ENCODE measurements around the gene IFT20. TPM values are rescaled to one million over a fixed set of nuclear protein-coding genes. Genes with fewer than 3 reads are reported as not detected.

IFT20 gene
- total and polyA plus RNA-seq, 2 experiments from 2014 or later: 13.2 to 32.3 TPM

DNA sequence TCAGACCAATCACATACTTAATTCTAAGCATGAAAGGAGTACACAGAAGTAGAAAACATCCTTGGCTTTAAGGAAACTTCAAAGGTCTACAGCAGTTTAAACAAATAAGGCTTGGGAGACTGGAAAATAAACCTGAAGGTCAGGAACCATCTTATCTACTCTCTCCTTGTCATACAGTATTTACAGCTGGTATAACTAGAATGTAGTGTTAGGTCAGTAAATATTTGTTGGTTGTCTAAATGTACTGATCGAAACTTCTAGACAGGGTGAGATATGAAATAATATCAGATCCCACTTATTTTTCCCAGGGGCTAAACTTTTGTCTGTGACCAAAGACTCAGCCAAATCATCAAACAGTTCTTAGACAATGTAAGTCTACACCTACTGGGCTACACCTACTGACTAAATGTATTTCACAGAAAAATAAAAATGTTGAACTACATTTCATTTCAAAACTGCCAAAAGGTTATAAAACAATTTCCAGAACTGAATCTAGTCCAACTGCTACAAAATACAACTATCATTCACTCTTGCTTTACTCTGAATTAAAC lies 43.4 kb downstream of the IFT20 start (continued):
- no peak for TF ChIP-seq CREB1 (CRISPR knock-in tag; IDR thresholded peaks at IDR 0.05; ENCODE audit: low read depth)
- TF ChIP-seq, protein P1, sequence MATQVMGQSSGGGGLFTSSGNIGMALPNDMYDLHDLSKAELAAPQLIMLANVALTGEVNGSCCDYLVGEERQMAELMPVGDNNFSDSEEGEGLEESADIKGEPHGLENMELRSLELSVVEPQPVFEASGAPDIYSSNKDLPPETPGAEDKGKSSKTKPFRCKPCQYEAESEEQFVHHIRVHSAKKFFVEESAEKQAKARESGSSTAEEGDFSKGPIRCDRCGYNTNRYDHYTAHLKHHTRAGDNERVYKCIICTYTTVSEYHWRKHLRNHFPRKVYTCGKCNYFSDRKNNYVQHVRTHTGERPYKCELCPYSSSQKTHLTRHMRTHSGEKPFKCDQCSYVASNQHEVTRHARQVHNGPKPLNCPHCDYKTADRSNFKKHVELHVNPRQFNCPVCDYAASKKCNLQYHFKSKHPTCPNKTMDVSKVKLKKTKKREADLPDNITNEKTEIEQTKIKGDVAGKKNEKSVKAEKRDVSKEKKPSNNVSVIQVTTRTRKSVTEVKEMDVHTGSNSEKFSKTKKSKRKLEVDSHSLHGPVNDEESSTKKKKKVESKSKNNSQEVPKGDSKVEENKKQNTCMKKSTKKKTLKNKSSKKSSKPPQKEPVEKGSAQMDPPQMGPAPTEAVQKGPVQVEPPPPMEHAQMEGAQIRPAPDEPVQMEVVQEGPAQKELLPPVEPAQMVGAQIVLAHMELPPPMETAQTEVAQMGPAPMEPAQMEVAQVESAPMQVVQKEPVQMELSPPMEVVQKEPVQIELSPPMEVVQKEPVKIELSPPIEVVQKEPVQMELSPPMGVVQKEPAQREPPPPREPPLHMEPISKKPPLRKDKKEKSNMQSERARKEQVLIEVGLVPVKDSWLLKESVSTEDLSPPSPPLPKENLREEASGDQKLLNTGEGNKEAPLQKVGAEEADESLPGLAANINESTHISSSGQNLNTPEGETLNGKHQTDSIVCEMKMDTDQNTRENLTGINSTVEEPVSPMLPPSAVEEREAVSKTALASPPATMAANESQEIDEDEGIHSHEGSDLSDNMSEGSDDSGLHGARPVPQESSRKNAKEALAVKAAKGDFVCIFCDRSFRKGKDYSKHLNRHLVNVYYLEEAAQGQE (IDR thresholded peaks at IDR 0.05; ENCODE audit: unreplicated experiment): no peak

DNA sequence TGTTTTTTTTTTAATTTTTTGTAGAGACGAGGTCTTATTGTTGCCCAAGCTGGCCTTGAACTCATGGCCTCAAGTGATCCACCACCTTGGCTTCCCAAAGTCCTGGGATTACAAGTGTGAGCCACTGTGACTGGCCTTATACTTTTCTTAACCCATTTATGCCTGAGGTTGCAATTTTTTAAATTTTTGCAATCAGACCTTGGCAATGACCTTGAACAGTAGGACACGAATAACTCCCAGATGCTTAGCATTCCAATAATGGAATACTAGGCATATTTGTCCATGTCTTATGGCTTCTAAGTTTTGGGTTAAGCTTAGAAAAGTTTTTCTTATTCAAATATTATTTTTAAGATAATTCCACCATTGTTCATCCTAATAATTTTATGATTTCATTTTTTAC lies 44.6 kb downstream of the IFT20 start:
- Histone ChIP-seq H3F3A (replicated peaks; ENCODE audit: low read depth) (no peaks in the 10 kb centered on the region), H4K20me1 (replicated peaks; ENCODE audit: insufficient read depth) (no peaks in the 10 kb centered on the region), H2AFZ (no peak overlapping the region), H3K4me3 (no peak overlapping the region), H3K9me2 (ENCODE audit: insufficient read depth) (no peaks in the 10 kb centered on the region), H3K4me2 (no peak overlapping the region), H3K27ac (ENCODE audit: low read depth) (no peak overlapping the region), H3K27me3 (ENCODE audit: insufficient read depth) (no peaks in the 10 kb centered on the region), H3K36me3 (ENCODE audit: insufficient read depth) (no peaks in the 10 kb centered on the region), H3K4me1 (ENCODE audit: insufficient read depth) (no peaks in the 10 kb centered on the region), H3K79me2 (replicated peaks; ENCODE audit: insufficient read depth) (no peaks in the 10 kb centered on the region)
- Mint-ChIP-seq H3K4me1 (no peaks in the 10 kb centered on the region), H3K36me3 (ENCODE audit: low read depth) (no peaks in the 10 kb centered on the region), H3K9me3 (no peaks in the 10 kb centered on the region), H3K27ac (no peak overlapping the region), H3K4me3 (no peak overlapping the region), H3K27me3 (ENCODE audit: insufficient read depth, low read depth, poor library complexity) (peaks cover 4% of the 10 kb centered on the region)
- ATAC-seq: no peak
- DNase-seq (ENCODE audit: low spot score): no peak
- TF ChIP-seq, protein P2, sequence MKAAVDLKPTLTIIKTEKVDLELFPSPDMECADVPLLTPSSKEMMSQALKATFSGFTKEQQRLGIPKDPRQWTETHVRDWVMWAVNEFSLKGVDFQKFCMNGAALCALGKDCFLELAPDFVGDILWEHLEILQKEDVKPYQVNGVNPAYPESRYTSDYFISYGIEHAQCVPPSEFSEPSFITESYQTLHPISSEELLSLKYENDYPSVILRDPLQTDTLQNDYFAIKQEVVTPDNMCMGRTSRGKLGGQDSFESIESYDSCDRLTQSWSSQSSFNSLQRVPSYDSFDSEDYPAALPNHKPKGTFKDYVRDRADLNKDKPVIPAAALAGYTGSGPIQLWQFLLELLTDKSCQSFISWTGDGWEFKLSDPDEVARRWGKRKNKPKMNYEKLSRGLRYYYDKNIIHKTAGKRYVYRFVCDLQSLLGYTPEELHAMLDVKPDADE (IDR thresholded peaks at IDR 0.05): no peak
- no peak for TF ChIP-seq EZH2phosphoT487 (IDR thresholded peaks at IDR 0.05; ENCODE audit: unreplicated experiment)
- no peak for TF ChIP-seq STAT1 (IDR thresholded peaks at IDR 0.05; ENCODE audit: unreplicated experiment)
- TF ChIP-seq CREB1 (CRISPR knock-in tag; IDR thresholded peaks at IDR 0.05; ENCODE audit: low read depth): no peak
- no peak for TF ChIP-seq ZNF331 (CRISPR knock-in tag; IDR thresholded peaks at IDR 0.05; ENCODE audit: low read depth)
- no peak for TF ChIP-seq JUNB (IDR thresholded peaks at IDR 0.05; ENCODE audit: unreplicated experiment)
- TF ChIP-seq, protein P1 (IDR thresholded peaks at IDR 0.05; ENCODE audit: unreplicated experiment): no peak
- TF ChIP-seq, protein P3, sequence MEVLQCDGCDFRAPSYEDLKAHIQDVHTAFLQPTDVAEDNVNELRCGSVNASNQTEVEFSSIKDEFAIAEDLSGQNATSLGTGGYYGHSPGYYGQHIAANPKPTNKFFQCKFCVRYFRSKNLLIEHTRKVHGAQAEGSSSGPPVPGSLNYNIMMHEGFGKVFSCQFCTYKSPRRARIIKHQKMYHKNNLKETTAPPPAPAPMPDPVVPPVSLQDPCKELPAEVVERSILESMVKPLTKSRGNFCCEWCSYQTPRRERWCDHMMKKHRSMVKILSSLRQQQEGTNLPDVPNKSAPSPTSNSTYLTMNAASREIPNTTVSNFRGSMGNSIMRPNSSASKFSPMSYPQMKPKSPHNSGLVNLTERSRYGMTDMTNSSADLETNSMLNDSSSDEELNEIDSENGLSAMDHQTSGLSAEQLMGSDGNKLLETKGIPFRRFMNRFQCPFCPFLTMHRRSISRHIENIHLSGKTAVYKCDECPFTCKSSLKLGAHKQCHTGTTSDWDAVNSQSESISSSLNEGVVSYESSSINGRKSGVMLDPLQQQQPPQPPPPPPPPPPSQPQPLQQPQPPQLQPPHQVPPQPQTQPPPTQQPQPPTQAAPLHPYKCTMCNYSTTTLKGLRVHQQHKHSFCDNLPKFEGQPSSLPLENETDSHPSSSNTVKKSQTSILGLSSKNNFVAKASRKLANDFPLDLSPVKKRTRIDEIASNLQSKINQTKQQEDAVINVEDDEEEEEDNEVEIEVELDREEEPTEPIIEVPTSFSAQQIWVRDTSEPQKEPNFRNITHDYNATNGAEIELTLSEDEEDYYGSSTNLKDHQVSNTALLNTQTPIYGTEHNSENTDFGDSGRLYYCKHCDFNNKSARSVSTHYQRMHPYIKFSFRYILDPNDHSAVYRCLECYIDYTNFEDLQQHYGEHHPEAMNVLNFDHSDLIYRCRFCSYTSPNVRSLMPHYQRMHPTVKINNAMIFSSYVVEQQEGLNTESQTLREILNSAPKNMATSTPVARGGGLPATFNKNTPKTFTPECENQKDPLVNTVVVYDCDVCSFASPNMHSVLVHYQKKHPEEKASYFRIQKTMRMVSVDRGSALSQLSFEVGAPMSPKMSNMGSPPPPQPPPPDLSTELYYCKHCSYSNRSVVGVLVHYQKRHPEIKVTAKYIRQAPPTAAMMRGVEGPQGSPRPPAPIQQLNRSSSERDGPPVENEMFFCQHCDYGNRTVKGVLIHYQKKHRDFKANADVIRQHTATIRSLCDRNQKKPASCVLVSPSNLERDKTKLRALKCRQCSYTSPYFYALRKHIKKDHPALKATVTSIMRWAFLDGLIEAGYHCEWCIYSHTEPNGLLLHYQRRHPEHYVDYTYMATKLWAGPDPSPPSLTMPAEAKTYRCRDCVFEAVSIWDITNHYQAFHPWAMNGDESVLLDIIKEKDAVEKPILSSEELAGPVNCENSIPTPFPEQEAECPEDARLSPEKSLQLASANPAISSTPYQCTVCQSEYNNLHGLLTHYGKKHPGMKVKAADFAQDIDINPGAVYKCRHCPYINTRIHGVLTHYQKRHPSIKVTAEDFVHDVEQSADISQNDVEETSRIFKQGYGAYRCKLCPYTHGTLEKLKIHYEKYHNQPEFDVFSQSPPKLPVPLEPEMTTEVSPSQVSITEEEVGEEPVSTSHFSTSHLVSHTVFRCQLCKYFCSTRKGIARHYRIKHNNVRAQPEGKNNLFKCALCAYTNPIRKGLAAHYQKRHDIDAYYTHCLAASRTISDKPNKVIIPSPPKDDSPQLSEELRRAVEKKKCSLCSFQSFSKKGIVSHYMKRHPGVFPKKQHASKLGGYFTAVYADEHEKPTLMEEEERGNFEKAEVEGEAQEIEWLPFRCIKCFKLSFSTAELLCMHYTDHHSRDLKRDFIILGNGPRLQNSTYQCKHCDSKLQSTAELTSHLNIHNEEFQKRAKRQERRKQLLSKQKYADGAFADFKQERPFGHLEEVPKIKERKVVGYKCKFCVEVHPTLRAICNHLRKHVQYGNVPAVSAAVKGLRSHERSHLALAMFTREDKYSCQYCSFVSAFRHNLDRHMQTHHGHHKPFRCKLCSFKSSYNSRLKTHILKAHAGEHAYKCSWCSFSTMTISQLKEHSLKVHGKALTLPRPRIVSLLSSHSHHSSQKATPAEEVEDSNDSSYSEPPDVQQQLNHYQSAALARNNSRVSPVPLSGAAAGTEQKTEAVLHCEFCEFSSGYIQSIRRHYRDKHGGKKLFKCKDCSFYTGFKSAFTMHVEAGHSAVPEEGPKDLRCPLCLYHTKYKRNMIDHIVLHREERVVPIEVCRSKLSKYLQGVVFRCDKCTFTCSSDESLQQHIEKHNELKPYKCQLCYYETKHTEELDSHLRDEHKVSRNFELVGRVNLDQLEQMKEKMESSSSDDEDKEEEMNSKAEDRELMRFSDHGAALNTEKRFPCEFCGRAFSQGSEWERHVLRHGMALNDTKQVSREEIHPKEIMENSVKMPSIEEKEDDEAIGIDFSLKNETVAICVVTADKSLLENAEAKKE (CRISPR knock-in tag; IDR thresholded peaks at IDR 0.05): no peak
- TF ChIP-seq EZH2 (IDR thresholded peaks at IDR 0.05; ENCODE audit: low read depth, unreplicated experiment): no peak
- TF ChIP-seq NANOG (IDR thresholded peaks at IDR 0.05; ENCODE audit: borderline replicate concordance): no peak
- TF ChIP-seq POLR2AphosphoS5 (IDR thresholded peaks at IDR 0.05; ENCODE audit: low read depth): no peak

Data from GM23338 (cell line).